Measurements from ENCODE around the gene ASB3.

Gene ASB3

DNA sequence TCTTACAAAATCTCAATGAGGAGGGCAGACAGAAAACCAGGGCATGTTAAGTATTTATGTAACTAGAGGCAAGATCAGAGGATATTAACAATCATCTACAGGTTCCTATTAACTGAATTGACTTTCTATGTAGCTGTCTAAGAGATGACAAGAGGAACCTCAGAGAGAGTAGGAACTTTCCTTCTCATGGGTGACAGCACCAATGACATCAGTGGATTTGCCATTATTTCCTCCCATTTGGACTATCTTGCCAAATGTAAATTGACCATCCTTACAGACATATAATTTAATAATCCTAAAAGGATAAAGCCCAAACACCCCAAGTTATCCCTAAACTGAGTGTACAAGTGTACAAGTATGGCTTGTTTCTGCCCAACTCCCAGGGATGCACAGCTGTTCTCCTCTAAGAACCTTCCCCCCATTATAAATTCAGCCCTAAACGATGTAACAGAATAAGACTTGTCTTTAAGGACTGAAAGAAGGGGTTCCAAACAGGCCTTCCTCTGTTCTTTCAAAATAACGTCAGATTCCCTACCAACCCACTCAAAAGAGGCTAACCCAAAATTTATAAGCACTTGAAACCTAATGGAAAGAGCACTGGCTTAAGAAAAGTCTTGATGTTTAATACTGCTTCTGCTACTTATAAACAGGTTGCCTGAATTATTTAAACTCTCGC is 92.5 kb downstream of the ASB3 start:
- Histone ChIP-seq H4K20me1 (ENCODE audit: insufficient read depth, low read length, poor library complexity, severe bottlenecking) (no peaks in the 10 kb centered on the region), H3K4me3 (ENCODE audit: low read length, poor library complexity, severe bottlenecking) (no peak overlapping the region), H3K36me3 (ENCODE audit: insufficient read depth, low read length) (peaks cover 34% of the 10 kb centered on the region; the same call in 1 of the 2 replicates), H3K4me2 (ENCODE audit: low read depth, low read length, poor library complexity, severe bottlenecking) (no peak overlapping the region), H3K4me1 (ENCODE audit: insufficient read depth, low read length, poor library complexity, severe bottlenecking) (no peaks in the 10 kb centered on the region), H2AFZ (ENCODE audit: low read length) (no peak overlapping the region), H3F3A (ENCODE audit: low read depth) (no peaks in the 10 kb centered on the region), H3K9me3 (ENCODE audit: insufficient read depth, low read depth, low read length) (no peaks in the 10 kb centered on the region), H3K79me2 (ENCODE audit: insufficient read depth, low read length) (no peaks in the 10 kb centered on the region), H3K9ac (ENCODE audit: low read depth, low read length, poor library complexity, severe bottlenecking) (no peak overlapping the region), H3K9me2 (replicated peaks; ENCODE audit: low read depth, low read length) (no peaks in the 10 kb centered on the region), H3K27me3 (ENCODE audit: insufficient read depth, low read length, poor library complexity, severe bottlenecking) (no peaks in the 10 kb centered on the region)
- no peak for TF ChIP-seq EZH2phosphoT487 (IDR thresholded peaks at IDR 0.05; ENCODE audit: borderline replicate concordance)
- TF ChIP-seq, protein P1, sequence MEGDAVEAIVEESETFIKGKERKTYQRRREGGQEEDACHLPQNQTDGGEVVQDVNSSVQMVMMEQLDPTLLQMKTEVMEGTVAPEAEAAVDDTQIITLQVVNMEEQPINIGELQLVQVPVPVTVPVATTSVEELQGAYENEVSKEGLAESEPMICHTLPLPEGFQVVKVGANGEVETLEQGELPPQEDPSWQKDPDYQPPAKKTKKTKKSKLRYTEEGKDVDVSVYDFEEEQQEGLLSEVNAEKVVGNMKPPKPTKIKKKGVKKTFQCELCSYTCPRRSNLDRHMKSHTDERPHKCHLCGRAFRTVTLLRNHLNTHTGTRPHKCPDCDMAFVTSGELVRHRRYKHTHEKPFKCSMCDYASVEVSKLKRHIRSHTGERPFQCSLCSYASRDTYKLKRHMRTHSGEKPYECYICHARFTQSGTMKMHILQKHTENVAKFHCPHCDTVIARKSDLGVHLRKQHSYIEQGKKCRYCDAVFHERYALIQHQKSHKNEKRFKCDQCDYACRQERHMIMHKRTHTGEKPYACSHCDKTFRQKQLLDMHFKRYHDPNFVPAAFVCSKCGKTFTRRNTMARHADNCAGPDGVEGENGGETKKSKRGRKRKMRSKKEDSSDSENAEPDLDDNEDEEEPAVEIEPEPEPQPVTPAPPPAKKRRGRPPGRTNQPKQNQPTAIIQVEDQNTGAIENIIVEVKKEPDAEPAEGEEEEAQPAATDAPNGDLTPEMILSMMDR (conservative IDR thresholded peaks at IDR 0.05; ENCODE audit: low read length): no peak

DNA sequence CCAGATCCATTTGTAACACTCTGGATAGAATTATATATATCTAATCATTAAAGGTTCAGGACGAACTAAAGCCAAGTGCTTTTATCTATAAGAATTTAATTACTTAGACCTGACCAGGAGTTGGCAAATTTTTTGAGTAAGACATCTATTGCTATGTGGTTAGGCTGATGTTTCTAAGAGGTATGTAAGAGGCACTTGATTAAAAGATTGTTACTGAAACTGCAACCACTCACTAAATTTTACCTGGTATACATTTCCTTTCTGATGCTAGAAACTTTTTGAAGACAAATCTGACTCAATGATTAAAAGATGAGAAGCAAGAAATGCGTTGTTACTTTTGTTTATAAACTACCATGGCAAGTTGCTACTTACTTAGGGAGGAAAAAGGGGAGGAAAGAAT is 95.9 kb downstream of the ASB3 start:
- Histone ChIP-seq H4K20me1 (ENCODE audit: insufficient read depth, low read length, poor library complexity, severe bottlenecking) (no peaks in the 10 kb centered on the region), H3K4me2 (ENCODE audit: low read depth, low read length, poor library complexity, severe bottlenecking) (no peak overlapping the region), H3K9me2 (replicated peaks; ENCODE audit: low read depth, low read length) (no peaks in the 10 kb centered on the region), H3K27me3 (ENCODE audit: insufficient read depth, low read length, poor library complexity, severe bottlenecking) (no peaks in the 10 kb centered on the region), H3K4me3 (ENCODE audit: low read length, poor library complexity, severe bottlenecking) (no peak overlapping the region), H3K9me3 (ENCODE audit: insufficient read depth, low read depth, low read length) (no peaks in the 10 kb centered on the region), H3K9ac (ENCODE audit: low read depth, low read length, poor library complexity, severe bottlenecking) (no peak overlapping the region), H3K36me3 (ENCODE audit: insufficient read depth, low read length) (peaks cover 38% of the 10 kb centered on the region; the same call in 1 of the 2 replicates), H2AFZ (ENCODE audit: low read length) (no peak overlapping the region), H3F3A (ENCODE audit: low read depth) (no peaks in the 10 kb centered on the region), H3K4me1 (ENCODE audit: insufficient read depth, low read length, poor library complexity, severe bottlenecking) (no peaks in the 10 kb centered on the region), H3K79me2 (ENCODE audit: insufficient read depth, low read length) (no peaks in the 10 kb centered on the region)
- no peak for TF ChIP-seq EZH2phosphoT487 (IDR thresholded peaks at IDR 0.05; ENCODE audit: borderline replicate concordance)
- TF ChIP-seq, protein P1 (conservative IDR thresholded peaks at IDR 0.05; ENCODE audit: low read length): no peak

DNA sequence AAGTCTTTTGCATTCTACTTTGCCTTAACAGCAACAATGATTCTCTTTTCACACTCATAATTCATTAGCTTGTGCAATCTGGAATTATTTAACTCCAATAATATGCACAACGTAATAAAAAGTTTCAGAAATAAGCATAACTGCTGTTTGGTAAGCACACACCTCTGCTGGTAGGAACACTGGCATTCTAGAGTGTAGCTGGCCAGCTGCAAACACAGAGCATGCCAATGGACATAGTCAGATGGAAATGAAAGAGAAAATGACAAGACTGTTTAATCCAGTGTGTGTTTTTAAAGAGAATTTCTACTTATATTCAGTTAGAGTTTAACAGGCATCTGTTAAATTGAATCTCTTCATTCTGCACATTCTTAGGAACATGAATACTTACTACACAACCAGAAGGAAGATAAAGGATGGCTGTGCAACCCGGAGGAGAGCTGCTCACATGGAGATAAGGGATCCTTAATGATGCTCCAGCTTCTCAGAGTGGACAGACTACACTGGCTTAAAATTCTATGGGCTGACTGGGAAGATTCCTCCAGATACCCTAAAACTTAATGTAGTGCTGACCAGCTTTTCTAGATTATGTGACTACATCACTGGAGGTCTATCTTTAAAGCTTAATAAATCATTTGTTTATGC is 113.8 kb downstream of the ASB3 start:
- no peak overlapping the region for H3K9ac ChIP-seq (ENCODE audit: low read depth, low read length, poor library complexity, severe bottlenecking)
- H3K4me2 ChIP-seq (ENCODE audit: low read depth, low read length, poor library complexity, severe bottlenecking): no peak overlapping the region

More for the DNA sequence above, 113.8 kb downstream of the ASB3 start:
- no peaks in the 10 kb centered on the region for H3K27me3 ChIP-seq (ENCODE audit: insufficient read depth, low read length, poor library complexity, severe bottlenecking)
- no peak overlapping the region for H2AFZ ChIP-seq (ENCODE audit: low read length)
- TF ChIP-seq EZH2phosphoT487 (IDR thresholded peaks at IDR 0.05; ENCODE audit: borderline replicate concordance): no peak
- TF ChIP-seq, protein P1 (conservative IDR thresholded peaks at IDR 0.05; ENCODE audit: low read length): no peak
- H3K4me1 ChIP-seq (ENCODE audit: insufficient read depth, low read length, poor library complexity, severe bottlenecking): no peaks in the 10 kb centered on the region
- H3K9me3 ChIP-seq (ENCODE audit: insufficient read depth, low read depth, low read length): no peaks in the 10 kb centered on the region
- no peaks in the 10 kb centered on the region for H3K9me2 ChIP-seq (replicated peaks; ENCODE audit: low read depth, low read length)
- H3K36me3 ChIP-seq (ENCODE audit: insufficient read depth, low read length): peaks cover 23% of the 10 kb centered on the region; the same call in 1 of the 2 replicates
- H3K4me3 ChIP-seq (ENCODE audit: low read length, poor library complexity, severe bottlenecking): no peak overlapping the region
- no peaks in the 10 kb centered on the region for H4K20me1 ChIP-seq (ENCODE audit: insufficient read depth, low read length, poor library complexity, severe bottlenecking)
- no peaks in the 10 kb centered on the region for H3F3A ChIP-seq (ENCODE audit: low read depth)
- no peaks in the 10 kb centered on the region for H3K79me2 ChIP-seq (ENCODE audit: insufficient read depth, low read length)
